ENCODE measurements around the gene TFF3. TPM values are rescaled to one million over a fixed set of nuclear protein-coding genes. Genes with fewer than 3 reads are reported as not detected.

TFF3 gene
- total RNA-seq, 1 experiment from 2014 or later, result not detected

DNA sequence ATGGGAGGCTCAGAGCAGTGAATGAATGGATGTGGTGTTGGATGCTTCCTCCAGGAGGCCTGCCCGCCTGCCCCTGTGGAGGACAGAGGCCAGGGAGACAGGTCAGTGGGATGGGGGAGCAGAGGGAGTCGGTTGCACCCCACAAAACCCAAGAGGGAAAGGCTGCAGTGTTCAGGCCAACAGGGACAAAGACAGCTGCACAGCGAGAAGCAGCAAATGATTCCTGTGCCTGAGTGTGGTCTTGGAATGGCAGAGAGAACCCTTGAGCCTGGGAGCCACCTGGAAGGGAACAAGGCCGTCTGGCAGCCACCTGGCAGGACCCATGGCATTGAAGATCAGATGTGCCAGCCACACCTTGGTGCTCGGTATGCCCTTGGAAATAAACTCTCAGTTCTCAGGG, 8.1 kb downstream of the TFF3 start:
- H3K4me1 ChIP-seq (replicated peaks; ENCODE audit: insufficient read depth), result no peaks in the 10 kb centered on the region
- H3K27ac ChIP-seq, result no peak overlapping the region
- intact Hi-C loops (cut with micrococcal nuclease; ENCODE audit: unreplicated experiment), result no loop called here
- no peaks in the 10 kb centered on the region for H3K36me3 ChIP-seq (ENCODE audit: low read depth)
- no peaks in the 10 kb centered on the region for H3K27me3 ChIP-seq (ENCODE audit: insufficient read depth, low read depth)
- no peaks in the 10 kb centered on the region for H3K9me3 ChIP-seq (ENCODE audit: insufficient read depth, low read depth)
- no peaks in the 10 kb centered on the region for H4K20me1 ChIP-seq (ENCODE audit: insufficient read depth)
- DNase-seq, result no peak
- no peak overlapping the region for H2AFZ ChIP-seq
- no TSS peak for BruUV-seq (replicated peaks)
- ChIA-PET CTCF (no interaction called here), POLR2A (ENCODE audit: unreplicated experiment) (no interaction called here)
- H3K4me3 ChIP-seq, result no peak overlapping the region
- H3K9me2 ChIP-seq (ENCODE audit: insufficient read depth), result no peaks in the 10 kb centered on the region
- no peaks in the 10 kb centered on the region for H3F3A ChIP-seq (ENCODE audit: insufficient read depth, low read depth)
- no peak overlapping the region for H3K4me2 ChIP-seq
- no peak for TF ChIP-seq EZH2 (IDR thresholded peaks at IDR 0.05; ENCODE audit: low read depth)
- TF ChIP-seq, protein P1, sequence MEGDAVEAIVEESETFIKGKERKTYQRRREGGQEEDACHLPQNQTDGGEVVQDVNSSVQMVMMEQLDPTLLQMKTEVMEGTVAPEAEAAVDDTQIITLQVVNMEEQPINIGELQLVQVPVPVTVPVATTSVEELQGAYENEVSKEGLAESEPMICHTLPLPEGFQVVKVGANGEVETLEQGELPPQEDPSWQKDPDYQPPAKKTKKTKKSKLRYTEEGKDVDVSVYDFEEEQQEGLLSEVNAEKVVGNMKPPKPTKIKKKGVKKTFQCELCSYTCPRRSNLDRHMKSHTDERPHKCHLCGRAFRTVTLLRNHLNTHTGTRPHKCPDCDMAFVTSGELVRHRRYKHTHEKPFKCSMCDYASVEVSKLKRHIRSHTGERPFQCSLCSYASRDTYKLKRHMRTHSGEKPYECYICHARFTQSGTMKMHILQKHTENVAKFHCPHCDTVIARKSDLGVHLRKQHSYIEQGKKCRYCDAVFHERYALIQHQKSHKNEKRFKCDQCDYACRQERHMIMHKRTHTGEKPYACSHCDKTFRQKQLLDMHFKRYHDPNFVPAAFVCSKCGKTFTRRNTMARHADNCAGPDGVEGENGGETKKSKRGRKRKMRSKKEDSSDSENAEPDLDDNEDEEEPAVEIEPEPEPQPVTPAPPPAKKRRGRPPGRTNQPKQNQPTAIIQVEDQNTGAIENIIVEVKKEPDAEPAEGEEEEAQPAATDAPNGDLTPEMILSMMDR (conservative IDR thresholded peaks at IDR 0.05), result no peak
- no peaks in the 10 kb centered on the region for H3K79me2 ChIP-seq (ENCODE audit: low read depth)

DNA sequence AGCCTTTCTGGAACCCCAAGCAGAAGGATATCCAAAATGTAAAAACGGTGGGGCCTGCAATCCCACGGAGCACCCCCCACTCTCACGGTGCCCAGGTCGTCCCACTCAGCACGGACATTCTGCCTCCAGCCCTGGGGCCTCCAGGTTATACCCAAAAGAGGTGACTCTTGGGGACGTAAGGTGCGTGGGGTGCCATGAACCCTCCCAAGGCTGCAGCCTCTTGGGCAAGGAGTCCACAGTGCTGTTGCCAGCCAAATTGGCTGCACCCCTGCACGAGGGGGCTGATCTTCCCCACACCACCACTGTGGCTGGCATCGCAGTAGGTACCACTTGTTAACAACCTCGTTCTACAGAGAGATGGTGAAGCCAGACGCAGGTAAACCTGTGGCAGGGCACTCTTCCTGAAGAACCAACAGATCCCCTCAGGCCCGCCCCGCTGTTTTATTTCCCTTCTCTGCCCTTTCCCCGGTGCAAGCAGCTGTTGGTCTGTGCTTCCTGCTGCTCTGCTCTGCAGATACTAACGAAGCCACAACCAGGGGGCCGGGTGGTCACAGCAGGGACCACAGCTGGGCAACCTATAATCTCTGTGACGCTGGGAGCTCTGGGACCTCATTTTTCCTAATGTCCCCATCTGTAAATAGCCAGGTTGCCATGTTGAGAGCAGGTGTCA, 8.7 kb downstream of the TFF3 start:
- no peaks in the 10 kb centered on the region for H4K20me1 ChIP-seq (ENCODE audit: insufficient read depth)
- CTCF ChIA-PET, result no interaction called here
- no peak overlapping the region for H3K27ac ChIP-seq
- no peaks in the 10 kb centered on the region for H3K27me3 ChIP-seq (ENCODE audit: insufficient read depth, low read depth)
- intact Hi-C loops (cut with micrococcal nuclease; ENCODE audit: unreplicated experiment), result no loop called here
- TF ChIP-seq, protein P1 (conservative IDR thresholded peaks at IDR 0.05), result no peak
- no peak for TF ChIP-seq EZH2 (IDR thresholded peaks at IDR 0.05; ENCODE audit: low read depth)
- H3K9me3 ChIP-seq (ENCODE audit: insufficient read depth, low read depth), result no peaks in the 10 kb centered on the region
- POLR2A ChIA-PET (ENCODE audit: unreplicated experiment), result no interaction called here
- no peaks in the 10 kb centered on the region for H3K9me2 ChIP-seq (ENCODE audit: insufficient read depth)
- H3K4me2 ChIP-seq, result no peak overlapping the region
- no peaks in the 10 kb centered on the region for H3K36me3 ChIP-seq (ENCODE audit: low read depth)
- BruUV-seq (replicated peaks), result no TSS peak
- DNase-seq, result no peak
- H3K4me3 ChIP-seq, result no peak overlapping the region
- no peak overlapping the region for H2AFZ ChIP-seq
- no peaks in the 10 kb centered on the region for H3K4me1 ChIP-seq (replicated peaks; ENCODE audit: insufficient read depth)
- no peaks in the 10 kb centered on the region for H3K79me2 ChIP-seq (ENCODE audit: low read depth)
- no peaks in the 10 kb centered on the region for H3F3A ChIP-seq (ENCODE audit: insufficient read depth, low read depth)

DNA sequence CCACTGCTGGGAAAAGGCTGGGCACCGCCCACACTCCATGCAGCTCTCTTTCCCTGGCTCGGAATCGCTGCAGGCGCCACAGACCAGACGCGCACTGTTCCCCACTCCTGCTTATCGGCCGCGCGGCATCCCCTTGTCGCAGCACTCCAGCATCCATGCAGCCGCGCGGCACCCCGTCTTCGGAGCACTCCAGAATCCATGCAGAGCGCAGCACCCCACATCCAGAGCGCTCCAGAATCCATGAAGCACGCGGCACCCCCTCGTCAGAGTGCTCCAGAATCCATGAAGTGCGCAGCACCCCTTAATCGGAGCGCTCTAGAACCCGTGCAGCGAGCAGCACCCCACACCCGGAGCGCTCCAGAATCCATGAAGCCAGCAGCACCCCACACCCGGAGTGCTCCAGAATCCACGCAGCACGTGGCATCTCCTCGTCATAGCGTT, 9.5 kb downstream of the TFF3 start:
- H3K4me2 ChIP-seq, result no peak overlapping the region
- ChIA-PET POLR2A (ENCODE audit: unreplicated experiment) (no interaction called here), CTCF (no interaction called here)
- no peaks in the 10 kb centered on the region for H3K9me2 ChIP-seq (ENCODE audit: insufficient read depth)
- BruUV-seq (replicated peaks), result no TSS peak
- H3K9me3 ChIP-seq (ENCODE audit: insufficient read depth, low read depth), result no peaks in the 10 kb centered on the region
- H3F3A ChIP-seq (ENCODE audit: insufficient read depth, low read depth), result no peaks in the 10 kb centered on the region
- H3K4me1 ChIP-seq (replicated peaks; ENCODE audit: insufficient read depth), result no peaks in the 10 kb centered on the region
- no peaks in the 10 kb centered on the region for H3K36me3 ChIP-seq (ENCODE audit: low read depth)
- H3K79me2 ChIP-seq (ENCODE audit: low read depth), result no peaks in the 10 kb centered on the region
- intact Hi-C loops (cut with micrococcal nuclease; ENCODE audit: unreplicated experiment), result no loop called here
- no peak overlapping the region for H2AFZ ChIP-seq
- no peak overlapping the region for H3K27ac ChIP-seq
- TF ChIP-seq EZH2 (IDR thresholded peaks at IDR 0.05; ENCODE audit: low read depth), result no peak
- TF ChIP-seq, protein P1 (conservative IDR thresholded peaks at IDR 0.05), result no peak
- no peak overlapping the region for H3K4me3 ChIP-seq
- DNase-seq, result no peak
- H3K27me3 ChIP-seq (ENCODE audit: insufficient read depth, low read depth), result no peaks in the 10 kb centered on the region
- no peaks in the 10 kb centered on the region for H4K20me1 ChIP-seq (ENCODE audit: insufficient read depth)
